ENCODE measurements around the gene GNA15.

DNA sequence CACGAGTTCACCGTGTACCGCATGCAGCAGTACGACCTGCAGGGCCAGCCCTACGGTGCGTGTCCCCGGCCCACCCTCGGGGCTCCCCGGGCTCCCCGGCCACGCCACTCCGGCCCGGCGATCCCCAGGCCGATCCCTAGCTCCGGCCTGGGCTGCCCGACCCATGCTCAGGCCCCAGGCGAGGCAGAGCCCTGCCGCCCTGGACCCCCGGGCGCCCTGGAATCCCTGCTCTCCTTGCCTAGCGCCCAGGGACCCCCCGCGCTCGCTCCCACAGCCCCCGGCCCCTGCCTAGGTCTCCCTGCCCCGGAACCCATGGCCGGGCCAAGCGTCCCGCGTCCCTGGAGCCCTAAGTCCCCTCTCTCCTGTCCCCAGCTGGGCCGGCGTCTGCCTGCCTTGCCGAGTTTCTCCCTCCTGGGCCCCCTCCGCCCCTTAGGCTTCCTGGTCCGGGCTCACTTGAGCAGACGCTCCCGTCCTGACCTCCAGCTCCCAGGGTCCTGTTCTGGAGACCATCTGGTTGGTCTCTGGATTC is 50.4 kb downstream of the GNA15 start:
- TF ChIP-seq, protein P1, sequence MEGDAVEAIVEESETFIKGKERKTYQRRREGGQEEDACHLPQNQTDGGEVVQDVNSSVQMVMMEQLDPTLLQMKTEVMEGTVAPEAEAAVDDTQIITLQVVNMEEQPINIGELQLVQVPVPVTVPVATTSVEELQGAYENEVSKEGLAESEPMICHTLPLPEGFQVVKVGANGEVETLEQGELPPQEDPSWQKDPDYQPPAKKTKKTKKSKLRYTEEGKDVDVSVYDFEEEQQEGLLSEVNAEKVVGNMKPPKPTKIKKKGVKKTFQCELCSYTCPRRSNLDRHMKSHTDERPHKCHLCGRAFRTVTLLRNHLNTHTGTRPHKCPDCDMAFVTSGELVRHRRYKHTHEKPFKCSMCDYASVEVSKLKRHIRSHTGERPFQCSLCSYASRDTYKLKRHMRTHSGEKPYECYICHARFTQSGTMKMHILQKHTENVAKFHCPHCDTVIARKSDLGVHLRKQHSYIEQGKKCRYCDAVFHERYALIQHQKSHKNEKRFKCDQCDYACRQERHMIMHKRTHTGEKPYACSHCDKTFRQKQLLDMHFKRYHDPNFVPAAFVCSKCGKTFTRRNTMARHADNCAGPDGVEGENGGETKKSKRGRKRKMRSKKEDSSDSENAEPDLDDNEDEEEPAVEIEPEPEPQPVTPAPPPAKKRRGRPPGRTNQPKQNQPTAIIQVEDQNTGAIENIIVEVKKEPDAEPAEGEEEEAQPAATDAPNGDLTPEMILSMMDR (IDR thresholded peaks at IDR 0.05; ENCODE audit: low read length) = no peak
- no peak for TF ChIP-seq EZH2 (IDR thresholded peaks at IDR 0.05; ENCODE audit: borderline replicate concordance, low read length)
